Measurements from ENCODE around the gene SPATA21.

The SPATA21 gene

DNA sequence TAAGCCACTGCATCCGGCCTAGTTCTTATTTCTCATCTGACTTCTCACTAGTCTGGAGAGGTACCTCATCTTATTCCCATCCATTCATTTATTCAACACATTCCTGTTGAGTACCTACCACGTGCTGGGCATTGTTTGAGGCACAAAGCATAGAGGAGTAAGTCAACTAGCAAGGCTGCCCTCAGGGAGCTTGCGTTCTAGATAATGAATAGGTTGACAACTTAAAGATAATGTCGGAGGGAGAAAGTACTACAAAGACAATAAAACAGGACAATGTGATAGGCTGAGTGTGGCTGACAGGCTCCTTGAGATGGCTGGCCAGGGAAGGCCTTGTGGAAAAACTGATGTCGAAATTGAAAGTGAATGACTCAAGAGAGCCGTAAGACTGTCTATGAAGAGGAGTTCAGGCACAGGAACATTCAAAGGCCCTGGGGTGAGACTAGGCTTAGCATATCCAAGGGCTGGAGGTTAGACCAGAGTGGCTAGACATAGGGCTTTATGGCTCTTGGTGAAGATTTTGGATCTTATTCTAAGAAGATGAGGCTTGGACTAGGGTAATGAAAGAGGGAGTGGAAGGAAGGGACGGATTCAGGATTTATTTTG is 18.3 kb downstream of the SPATA21 start:
- no peak overlapping the region for H3K27ac ChIP-seq (ENCODE audit: low read depth, low read length)
- no peaks in the 10 kb centered on the region for H3K4me1 ChIP-seq (ENCODE audit: control insufficient read depth, insufficient read depth, low read length)
- H3K36me3 ChIP-seq (ENCODE audit: control insufficient read depth, insufficient read depth, low read length), result no peaks in the 10 kb centered on the region
- no peaks in the 10 kb centered on the region for H3K27me3 ChIP-seq (ENCODE audit: control insufficient read depth, insufficient read depth, low read length)
- no peak overlapping the region for H3K9ac ChIP-seq (ENCODE audit: low read length)
- no peak overlapping the region for H3K4me3 ChIP-seq (ENCODE audit: low read depth, low read length)
- no peaks in the 10 kb centered on the region for H3K9me3 ChIP-seq (ENCODE audit: control insufficient read depth, insufficient read depth, low read depth, low read length)

GRCh38 chr1:16413191-16413590 is 24.0 kb downstream of the SPATA21 start:
- Histone ChIP-seq H3K27me3 (ENCODE audit: control insufficient read depth, insufficient read depth, low read length) (no peaks in the 10 kb centered on the region), H3K27ac (ENCODE audit: low read depth, low read length) (no peak overlapping the region), H3K4me3 (ENCODE audit: low read depth, low read length) (no peak overlapping the region), H3K4me1 (ENCODE audit: control insufficient read depth, insufficient read depth, low read length) (no peaks in the 10 kb centered on the region), H3K9me3 (ENCODE audit: control insufficient read depth, insufficient read depth, low read depth, low read length) (no peaks in the 10 kb centered on the region), H3K9ac (ENCODE audit: low read length) (no peak overlapping the region), H3K36me3 (ENCODE audit: control insufficient read depth, insufficient read depth, low read length) (no peaks in the 10 kb centered on the region)

DNA sequence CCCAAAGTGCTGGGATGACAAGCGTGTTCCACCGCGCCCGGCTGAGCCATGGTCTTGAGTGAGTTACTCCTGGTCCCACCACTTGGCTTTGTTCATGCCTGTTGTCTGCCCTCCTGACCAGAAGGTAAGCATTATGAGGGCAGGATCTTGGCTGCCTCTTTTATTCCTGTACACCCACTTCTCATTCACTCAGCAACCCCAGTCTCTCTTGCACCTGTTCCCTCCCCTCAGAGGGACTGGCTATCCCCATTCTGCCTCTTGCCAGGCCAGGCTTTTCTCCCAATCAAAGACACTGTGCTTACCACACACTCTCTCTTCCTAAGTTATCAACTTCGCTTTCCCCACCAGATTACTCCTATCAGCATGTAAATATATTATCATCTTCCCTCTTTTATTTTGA is 26.4 kb downstream of the SPATA21 start:
- no peaks in the 10 kb centered on the region for H3K9me3 ChIP-seq (ENCODE audit: control insufficient read depth, insufficient read depth, low read depth, low read length)
- no peaks in the 10 kb centered on the region for H3K27me3 ChIP-seq (ENCODE audit: control insufficient read depth, insufficient read depth, low read length)
- no peaks in the 10 kb centered on the region for H3K36me3 ChIP-seq (ENCODE audit: control insufficient read depth, insufficient read depth, low read length)
- no peak overlapping the region for H3K27ac ChIP-seq (ENCODE audit: low read depth, low read length)
- H3K9ac ChIP-seq (ENCODE audit: low read length), result no peak overlapping the region
- H3K4me1 ChIP-seq (ENCODE audit: control insufficient read depth, insufficient read depth, low read length), result no peaks in the 10 kb centered on the region
- H3K4me3 ChIP-seq (ENCODE audit: low read depth, low read length), result no peak overlapping the region

- no peaks in the 10 kb centered on the region for H3K4me1 ChIP-seq (ENCODE audit: control insufficient read depth, insufficient read depth, low read length)
- H3K36me3 ChIP-seq (ENCODE audit: control insufficient read depth, insufficient read depth, low read length), result no peaks in the 10 kb centered on the region
- H3K27ac ChIP-seq (ENCODE audit: low read depth, low read length), result no peak overlapping the region
- no peaks in the 10 kb centered on the region for H3K9me3 ChIP-seq (ENCODE audit: control insufficient read depth, insufficient read depth, low read depth, low read length)
- no peaks in the 10 kb centered on the region for H3K27me3 ChIP-seq (ENCODE audit: control insufficient read depth, insufficient read depth, low read length)
- H3K4me3 ChIP-seq (ENCODE audit: low read depth, low read length), result no peak overlapping the region
- H3K9ac ChIP-seq (ENCODE audit: low read length), result no peak overlapping the region
These were observed 27.6 kb downstream of the SPATA21 start for GRCh38 chr1:16409536-16410152.

GRCh38 chr1:16406868-16407267 is 30.4 kb downstream of the SPATA21 start:
- H3K27ac ChIP-seq (ENCODE audit: low read depth, low read length), result no peak overlapping the region
- H3K36me3 ChIP-seq (ENCODE audit: control insufficient read depth, insufficient read depth, low read length), result no peaks in the 10 kb centered on the region
- H3K4me3 ChIP-seq (ENCODE audit: low read depth, low read length), result no peak overlapping the region
- no peak overlapping the region for H3K9ac ChIP-seq (ENCODE audit: low read length)
- no peaks in the 10 kb centered on the region for H3K4me1 ChIP-seq (ENCODE audit: control insufficient read depth, insufficient read depth, low read length)
- H3K27me3 ChIP-seq (ENCODE audit: control insufficient read depth, insufficient read depth, low read length), result no peaks in the 10 kb centered on the region
- H3K9me3 ChIP-seq (ENCODE audit: control insufficient read depth, insufficient read depth, low read depth, low read length), result no peaks in the 10 kb centered on the region

GRCh38 chr1:16405441-16405840 is 31.8 kb downstream of the SPATA21 start:
- no peaks in the 10 kb centered on the region for H3K27me3 ChIP-seq (ENCODE audit: control insufficient read depth, insufficient read depth, low read length)
- no peak overlapping the region for H3K4me3 ChIP-seq (ENCODE audit: low read depth, low read length)
- no peaks in the 10 kb centered on the region for H3K4me1 ChIP-seq (ENCODE audit: control insufficient read depth, insufficient read depth, low read length)
- no peaks in the 10 kb centered on the region for H3K9me3 ChIP-seq (ENCODE audit: control insufficient read depth, insufficient read depth, low read depth, low read length)
- H3K9ac ChIP-seq (ENCODE audit: low read length), result no peak overlapping the region
- no peaks in the 10 kb centered on the region for H3K36me3 ChIP-seq (ENCODE audit: control insufficient read depth, insufficient read depth, low read length)
- no peak overlapping the region for H3K27ac ChIP-seq (ENCODE audit: low read depth, low read length)

DNA sequence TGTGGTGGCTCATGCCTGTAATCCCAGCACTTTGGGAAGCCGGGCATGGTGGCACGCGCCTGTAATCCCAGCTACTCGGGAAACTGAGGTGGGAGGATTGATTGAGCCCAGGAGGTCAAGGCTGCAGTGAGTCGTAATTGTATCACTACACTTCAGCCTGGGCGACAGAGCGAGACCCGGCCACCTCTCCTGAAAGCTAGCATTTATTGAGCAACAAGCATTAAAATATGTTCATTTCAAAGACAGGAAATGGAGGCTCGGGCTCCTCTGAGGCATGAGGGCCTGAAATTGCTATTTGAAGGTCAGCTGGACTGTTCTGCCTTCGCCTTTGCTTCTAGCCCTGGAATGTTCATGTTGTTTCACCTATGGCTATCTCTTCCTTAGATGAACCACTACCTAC is 34.5 kb downstream of the SPATA21 start:
- no peaks in the 10 kb centered on the region for H3K9me3 ChIP-seq (ENCODE audit: control insufficient read depth, insufficient read depth, low read depth, low read length)
- no peak overlapping the region for H3K4me3 ChIP-seq (ENCODE audit: low read depth, low read length)
- no peak overlapping the region for H3K27ac ChIP-seq (ENCODE audit: low read depth, low read length)
- no peaks in the 10 kb centered on the region for H3K4me1 ChIP-seq (ENCODE audit: control insufficient read depth, insufficient read depth, low read length)
- peaks cover 12% of the 10 kb centered on the region for H3K36me3 ChIP-seq (ENCODE audit: control insufficient read depth, insufficient read depth, low read length)
- H3K9ac ChIP-seq (ENCODE audit: low read length), result no peak overlapping the region
- no peaks in the 10 kb centered on the region for H3K27me3 ChIP-seq (ENCODE audit: control insufficient read depth, insufficient read depth, low read length)

DNA sequence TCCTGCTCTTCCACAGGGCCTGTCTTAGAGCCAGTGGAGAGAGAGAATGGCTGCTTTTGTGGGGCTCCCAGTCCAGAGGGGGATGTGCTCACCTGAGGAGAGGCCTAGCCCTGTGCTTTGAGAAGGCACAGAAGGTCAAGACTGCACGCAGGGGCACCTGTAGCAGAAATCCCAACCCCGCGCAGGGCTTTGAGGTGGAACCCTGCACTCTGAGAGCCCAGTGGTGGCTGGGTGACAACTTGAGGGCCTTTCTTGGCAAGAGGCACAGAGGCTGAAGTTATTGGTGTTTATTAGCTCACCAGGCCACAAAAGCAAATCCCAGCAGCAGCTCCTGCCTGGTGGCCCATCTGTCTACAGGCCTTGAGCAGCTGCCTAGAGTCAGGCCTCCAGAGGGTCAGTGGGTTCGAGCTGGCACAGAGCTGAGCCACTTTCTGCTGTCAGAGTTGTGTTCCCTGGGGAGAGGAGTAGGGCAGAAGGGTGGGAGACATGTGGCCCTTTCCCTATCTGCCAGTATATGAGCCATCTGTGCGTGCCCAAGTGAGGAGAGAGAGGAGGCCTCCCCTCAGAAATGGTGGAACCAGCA is 38.8 kb downstream of the SPATA21 start:
- no peaks in the 10 kb centered on the region for H3K27me3 ChIP-seq (ENCODE audit: control insufficient read depth, insufficient read depth, low read length)
- no peak overlapping the region for H3K27ac ChIP-seq (ENCODE audit: low read depth, low read length)
- no peak overlapping the region for H3K9ac ChIP-seq (ENCODE audit: low read length)
- peaks cover 51% of the 10 kb centered on the region for H3K36me3 ChIP-seq (ENCODE audit: control insufficient read depth, insufficient read depth, low read length)
- H3K4me1 ChIP-seq (ENCODE audit: control insufficient read depth, insufficient read depth, low read length), result peaks cover 4% of the 10 kb centered on the region; the same call in 1 of the 2 replicates
- no peaks in the 10 kb centered on the region for H3K9me3 ChIP-seq (ENCODE audit: control insufficient read depth, insufficient read depth, low read depth, low read length)
- H3K4me3 ChIP-seq (ENCODE audit: low read depth, low read length), result no peak overlapping the region

- Histone ChIP-seq H3K4me3 (ENCODE audit: low read depth, low read length) (no peak overlapping the region), H3K9me3 (ENCODE audit: control insufficient read depth, insufficient read depth, low read depth, low read length) (no peaks in the 10 kb centered on the region), H3K27ac (ENCODE audit: low read depth, low read length) (no peak overlapping the region), H3K4me1 (ENCODE audit: control insufficient read depth, insufficient read depth, low read length) (peaks cover 16% of the 10 kb centered on the region), H3K36me3 (ENCODE audit: control insufficient read depth, insufficient read depth, low read length) (peaks cover 60% of the 10 kb centered on the region), H3K27me3 (ENCODE audit: control insufficient read depth, insufficient read depth, low read length) (no peaks in the 10 kb centered on the region), H3K9ac (ENCODE audit: low read length) (no peak overlapping the region)
These were observed 40.1 kb downstream of the SPATA21 start for GRCh38 chr1:16397120-16397519.

GRCh38 chr1:16396591-16396990 is 40.6 kb downstream of the SPATA21 start:
- H3K4me3 ChIP-seq (ENCODE audit: low read depth, low read length), result no peak overlapping the region
- H3K27me3 ChIP-seq (ENCODE audit: control insufficient read depth, insufficient read depth, low read length), result no peaks in the 10 kb centered on the region
- H3K36me3 ChIP-seq (ENCODE audit: control insufficient read depth, insufficient read depth, low read length), result peaks cover 60% of the 10 kb centered on the region
- H3K4me1 ChIP-seq (ENCODE audit: control insufficient read depth, insufficient read depth, low read length), result peaks cover 21% of the 10 kb centered on the region
- H3K9ac ChIP-seq (ENCODE audit: low read length), result no peak overlapping the region
- H3K27ac ChIP-seq (ENCODE audit: low read depth, low read length), result no peak overlapping the region
- no peaks in the 10 kb centered on the region for H3K9me3 ChIP-seq (ENCODE audit: control insufficient read depth, insufficient read depth, low read depth, low read length)

- Histone ChIP-seq H3K27me3 (ENCODE audit: control insufficient read depth, insufficient read depth, low read length) (no peaks in the 10 kb centered on the region), H3K4me1 (ENCODE audit: control insufficient read depth, insufficient read depth, low read length) (peaks cover 25% of the 10 kb centered on the region), H3K9me3 (ENCODE audit: control insufficient read depth, insufficient read depth, low read depth, low read length) (no peaks in the 10 kb centered on the region), H3K36me3 (ENCODE audit: control insufficient read depth, insufficient read depth, low read length) (peaks cover 60% of the 10 kb centered on the region), H3K27ac (ENCODE audit: low read depth, low read length) (no peak overlapping the region), H3K4me3 (ENCODE audit: low read depth, low read length) (no peak overlapping the region), H3K9ac (ENCODE audit: low read length) (no peak overlapping the region)
These were observed 42.2 kb downstream of the SPATA21 start for GRCh38 chr1:16394977-16395376.
